SU-DHL-6 (cell line): ENCODE measurements around the gene MORN5.

Experiments used
- CTCF ChIP-seq: fragments of 200-600 bp; sonication (generic); IDR thresholded peaks from one replicate; pipeline ENCODE4 v1.5.1; 2017; ENCODE audit warnings: antibody characterized with exemption, mild to moderate bottlenecking, low read length, moderate library complexity; ENCODE audit not compliant: insufficient read depth, poor library complexity, severe bottlenecking
- EZH2phosphoT487 ChIP-seq: fragments of 200-600 bp; sonication (generic), shearing (Covaris generic); conservative IDR thresholded peaks from 2 replicates; pipeline ENCODE4 v1.6.1; 2018; ENCODE audit warnings: mild to moderate bottlenecking, antibody characterized with exemption, low read length, moderate library complexity, mixed read lengths

GRCh38 chr9:122112238-122112637 is 47.5 kb upstream of the MORN5 start:
- TF ChIP-seq CTCF, result no peak
- no peak for TF ChIP-seq EZH2phosphoT487
